ENCODE results near the gene A3GALT2.

A3GALT2 gene

GRCh38 chr1:33286451-33287185, 34.3 kb downstream of the A3GALT2 start:
- DNase-seq (ENCODE audit: low read depth, low spot score) = no peak
- TF ChIP-seq ZNF274 (IDR thresholded peaks at IDR 0.05; ENCODE audit: low read depth, low read length) (no peak), YY1 (IDR thresholded peaks at IDR 0.05; ENCODE audit: insufficient read depth, insufficient read length) (no peak), SUZ12 (IDR thresholded peaks at IDR 0.05; ENCODE audit: extremely low read depth, insufficient read depth, insufficient read length) (no peak)
- H3K36me3 ChIP-seq (ENCODE audit: insufficient read depth, insufficient read length, low read length) = peaks cover 56% of the 10 kb centered on the region
- H3K9me3 ChIP-seq (ENCODE audit: insufficient read depth, low read length) = no peaks in the 10 kb centered on the region
- H3K27me3 ChIP-seq (ENCODE audit: insufficient read depth, insufficient read length) = no peaks in the 10 kb centered on the region
- H3K4me3 ChIP-seq (ENCODE audit: insufficient read length, low read depth) = no peak overlapping the region
- H3K4me1 ChIP-seq (ENCODE audit: insufficient read depth, insufficient read length) = peaks cover 3% of the 10 kb centered on the region
- H3K9ac ChIP-seq (ENCODE audit: insufficient read length, low read depth) = no peak overlapping the region

GRCh38 chr1:33284049-33284448, 36.8 kb downstream of the A3GALT2 start:
- Histone ChIP-seq H3K36me3 (ENCODE audit: insufficient read depth, insufficient read length, low read length) (peaks cover 69% of the 10 kb centered on the region), H3K4me1 (ENCODE audit: insufficient read depth, insufficient read length) (peaks cover 3% of the 10 kb centered on the region), H3K4me3 (ENCODE audit: insufficient read length, low read depth) (no peak overlapping the region), H3K9ac (ENCODE audit: insufficient read length, low read depth) (no peak overlapping the region), H3K27me3 (ENCODE audit: insufficient read depth, insufficient read length) (no peaks in the 10 kb centered on the region), H3K9me3 (ENCODE audit: insufficient read depth, low read length) (no peaks in the 10 kb centered on the region)
- no peak for DNase-seq (ENCODE audit: low read depth, low spot score)
- TF ChIP-seq SUZ12 (IDR thresholded peaks at IDR 0.05; ENCODE audit: extremely low read depth, insufficient read depth, insufficient read length) (no peak), YY1 (IDR thresholded peaks at IDR 0.05; ENCODE audit: insufficient read depth, insufficient read length) (no peak), ZNF274 (IDR thresholded peaks at IDR 0.05; ENCODE audit: low read depth, low read length) (no peak)

- peaks cover 71% of the 10 kb centered on the region for H3K36me3 ChIP-seq (ENCODE audit: insufficient read depth, insufficient read length, low read length)
Measured at GRCh38 chr1:33282791-33283190, 38.1 kb downstream of the A3GALT2 start.

GRCh38 chr1:33281554-33282303, 39.2 kb downstream of the A3GALT2 start:
- H3K9me3 ChIP-seq (ENCODE audit: insufficient read depth, low read length) = no peaks in the 10 kb centered on the region
- peaks cover 80% of the 10 kb centered on the region for H3K36me3 ChIP-seq (ENCODE audit: insufficient read depth, insufficient read length, low read length)
- H3K4me3 ChIP-seq (ENCODE audit: insufficient read length, low read depth) = no peak overlapping the region
- H3K27me3 ChIP-seq (ENCODE audit: insufficient read depth, insufficient read length) = no peaks in the 10 kb centered on the region
- H3K9ac ChIP-seq (ENCODE audit: insufficient read length, low read depth) = no peak overlapping the region
- no peak for DNase-seq (ENCODE audit: low read depth, low spot score)
- TF ChIP-seq YY1 (IDR thresholded peaks at IDR 0.05; ENCODE audit: insufficient read depth, insufficient read length) (no peak), ZNF274 (IDR thresholded peaks at IDR 0.05; ENCODE audit: low read depth, low read length) (no peak), SUZ12 (IDR thresholded peaks at IDR 0.05; ENCODE audit: extremely low read depth, insufficient read depth, insufficient read length) (no peak)
- no peaks in the 10 kb centered on the region for H3K4me1 ChIP-seq (ENCODE audit: insufficient read depth, insufficient read length)

More at GRCh38 chr1:33282791-33283190, 38.1 kb downstream of the A3GALT2 start:
- no peak for DNase-seq (ENCODE audit: low read depth, low spot score)
- TF ChIP-seq SUZ12 (IDR thresholded peaks at IDR 0.05; ENCODE audit: extremely low read depth, insufficient read depth, insufficient read length) = no peak
- TF ChIP-seq YY1 (IDR thresholded peaks at IDR 0.05; ENCODE audit: insufficient read depth, insufficient read length) = no peak
- no peak for TF ChIP-seq ZNF274 (IDR thresholded peaks at IDR 0.05; ENCODE audit: low read depth, low read length)
- H3K9ac ChIP-seq (ENCODE audit: insufficient read length, low read depth) = no peak overlapping the region
- no peak overlapping the region for H3K4me3 ChIP-seq (ENCODE audit: insufficient read length, low read depth)
- no peaks in the 10 kb centered on the region for H3K4me1 ChIP-seq (ENCODE audit: insufficient read depth, insufficient read length)
- H3K9me3 ChIP-seq (ENCODE audit: insufficient read depth, low read length) = no peaks in the 10 kb centered on the region
- H3K27me3 ChIP-seq (ENCODE audit: insufficient read depth, insufficient read length) = no peaks in the 10 kb centered on the region

- H3K9me3 ChIP-seq (ENCODE audit: insufficient read depth, low read length) = no peaks in the 10 kb centered on the region
- no peaks in the 10 kb centered on the region for H3K27me3 ChIP-seq (ENCODE audit: insufficient read depth, insufficient read length)
- peaks cover 86% of the 10 kb centered on the region for H3K36me3 ChIP-seq (ENCODE audit: insufficient read depth, insufficient read length, low read length)
- DNase-seq (ENCODE audit: low read depth, low spot score) = no peak
- H3K4me1 ChIP-seq (ENCODE audit: insufficient read depth, insufficient read length) = no peaks in the 10 kb centered on the region
- TF ChIP-seq SUZ12 (IDR thresholded peaks at IDR 0.05; ENCODE audit: extremely low read depth, insufficient read depth, insufficient read length) = no peak
- no peak for TF ChIP-seq ZNF274 (IDR thresholded peaks at IDR 0.05; ENCODE audit: low read depth, low read length)
- TF ChIP-seq YY1 (IDR thresholded peaks at IDR 0.05; ENCODE audit: insufficient read depth, insufficient read length) = no peak
- no peak overlapping the region for H3K9ac ChIP-seq (ENCODE audit: insufficient read length, low read depth)
- no peak overlapping the region for H3K4me3 ChIP-seq (ENCODE audit: insufficient read length, low read depth)
Measured at GRCh38 chr1:33280091-33280661, 40.7 kb downstream of the A3GALT2 start.

GRCh38 chr1:33277488-33278084, 43.3 kb downstream of the A3GALT2 start:
- no peaks in the 10 kb centered on the region for H3K27me3 ChIP-seq (ENCODE audit: insufficient read depth, insufficient read length)
- peaks cover 2% of the 10 kb centered on the region for H3K4me1 ChIP-seq (ENCODE audit: insufficient read depth, insufficient read length)
- DNase-seq (ENCODE audit: low read depth, low spot score) = no peak
- no peak for TF ChIP-seq ZNF274 (IDR thresholded peaks at IDR 0.05; ENCODE audit: low read depth, low read length)
- no peak overlapping the region for H3K9ac ChIP-seq (ENCODE audit: insufficient read length, low read depth)
- H3K4me3 ChIP-seq (ENCODE audit: insufficient read length, low read depth) = no peak overlapping the region
- H3K9me3 ChIP-seq (ENCODE audit: insufficient read depth, low read length) = no peaks in the 10 kb centered on the region
- H3K36me3 ChIP-seq (ENCODE audit: insufficient read depth, insufficient read length, low read length) = peaks cover 76% of the 10 kb centered on the region

Measured in NT2/D1 (cell line).